Fibroblast of lung (primary cell): ENCODE measurements around the gene NDUFAF7. TPM values are rescaled to one million over a fixed set of nuclear protein-coding genes. Genes with fewer than 3 reads are reported as not detected.
"Not testable (repeated sequence)": the region's sequence is repeated elsewhere in the genome, so short reads cannot be mapped to it uniquely, and the experiment has no call there.

ENCODE experiments used
- DNase-seq, 2 donors: peaks; one replicate each; pipeline versions ENCODE4 v3.0.0 to v3.0.0-alpha.2; 2010; ENCODE audit warnings: low read depth in 2 of 2
- H2AFZ ChIP-seq: 2 replicates; pipeline ENCODE4 v1.5.1; 2012; ENCODE audit warnings: low read length, control low read depth, inconsistent platforms
- H3K27ac ChIP-seq: 2 replicates; pipeline ENCODE4 v1.5.1; 2011; ENCODE audit warnings: low read length, control low read depth; ENCODE audit not compliant: insufficient read depth
- H3K27me3 ChIP-seq: 2 replicates; pipeline ENCODE4 v1.5.1; 2011; ENCODE audit warnings: mild to moderate bottlenecking, low read length; ENCODE audit not compliant: control insufficient read depth, insufficient read depth
- H3K36me3 ChIP-seq: 2 replicates; pipeline ENCODE4 v1.5.1; 2011; ENCODE audit warnings: low read length; ENCODE audit not compliant: control insufficient read depth, insufficient read depth
- H3K4me1 ChIP-seq: 2 replicates; pipeline ENCODE4 v1.5.1; 2011; ENCODE audit warnings: low read length; ENCODE audit not compliant: control insufficient read depth, insufficient read depth; ENCODE audit errors: extremely low read depth
- H3K4me2 ChIP-seq: 2 replicates; pipeline ENCODE4 v1.5.1; 2011; ENCODE audit warnings: low read length, control low read depth; ENCODE audit not compliant: insufficient read depth; ENCODE audit errors: extremely low read depth
- H3K4me3 ChIP-seq, 4 experiments: fragments of 200-600 bp in 1 of 4; sonication (generic) in 1 of 4; replicated peaks in 1 of 4; 2 replicates each; pipeline ENCODE4 v1.5.1; 2011 to 2016; ENCODE audit warnings: low read length in 4 of 4, low read depth in 3 of 4, mild to moderate bottlenecking in 3 of 4, control low read depth in 2 of 4, inconsistent platforms in 1 of 4, mixed read lengths in 1 of 4; ENCODE audit not compliant: insufficient read depth in 1 of 4; ENCODE audit errors: control extremely low read depth in 1 of 4
- H3K79me2 ChIP-seq: 2 replicates; pipeline ENCODE4 v1.5.1; 2012; ENCODE audit warnings: mild to moderate bottlenecking, low read length, inconsistent platforms; ENCODE audit not compliant: control insufficient read depth, insufficient read depth
- H3K9ac ChIP-seq: 2 replicates; pipeline ENCODE4 v1.5.1; 2011; ENCODE audit warnings: mild to moderate bottlenecking, low read length, control low read depth; ENCODE audit not compliant: insufficient read depth
- H3K9me3 ChIP-seq: 2 replicates; pipeline ENCODE4 v1.5.1; 2012; ENCODE audit warnings: low read depth, low read length; ENCODE audit not compliant: control insufficient read depth, insufficient read depth
- H4K20me1 ChIP-seq: 2 replicates; pipeline ENCODE4 v1.5.1; 2011; ENCODE audit warnings: low read length; ENCODE audit not compliant: control insufficient read depth, insufficient read depth; ENCODE audit errors: extremely low read depth
- EZH2 ChIP-seq: IDR thresholded peaks from 2 replicates; pipeline ENCODE4 v1.5.1; 2012; ENCODE audit warnings: low read length, control low read depth, mild to moderate bottlenecking; ENCODE audit errors: missing control alignments
- polyA plus RNA-seq, 2 donors: library from polyadenylated mRNA; depleted of rRNA in 1 of 2; stranded (reverse) in 1 of 2; unstranded in 1 of 2; fragments of >200 nt; gene quantifications; 2 replicates each; pipeline ENCODE4 v1.2.1, GENCODE V29; 2011 to 2012; ENCODE audit warnings: missing spikeins in 1 of 2
- total RNA-seq: library from RNA; depleted of rRNA; stranded (reverse); fragments of >200 nt; gene quantifications from 2 replicates; pipeline ENCODE4 v1.2.1, GENCODE V29; 2014
- TF ChIP-seq, protein P1 (sequence below), 2 donors: IDR thresholded peaks in 1 of 2; conservative IDR thresholded peaks in 1 of 2; 1 replicate in 1 of 2; 2 replicates in 1 of 2; pipeline ENCODE4 v1.5.1; 2011 to 2012; ENCODE audit warnings: low read length in 2 of 2, control low read depth in 1 of 2, inconsistent platforms in 1 of 2, low read depth in 1 of 2, mild to moderate bottlenecking in 1 of 2

The NDUFAF7 gene
- total and polyA plus RNA-seq, 2 donors (not counting 1 experiment from before 2014, with no cell fraction given) = 16.8 to 18.7 TPM

DNA sequence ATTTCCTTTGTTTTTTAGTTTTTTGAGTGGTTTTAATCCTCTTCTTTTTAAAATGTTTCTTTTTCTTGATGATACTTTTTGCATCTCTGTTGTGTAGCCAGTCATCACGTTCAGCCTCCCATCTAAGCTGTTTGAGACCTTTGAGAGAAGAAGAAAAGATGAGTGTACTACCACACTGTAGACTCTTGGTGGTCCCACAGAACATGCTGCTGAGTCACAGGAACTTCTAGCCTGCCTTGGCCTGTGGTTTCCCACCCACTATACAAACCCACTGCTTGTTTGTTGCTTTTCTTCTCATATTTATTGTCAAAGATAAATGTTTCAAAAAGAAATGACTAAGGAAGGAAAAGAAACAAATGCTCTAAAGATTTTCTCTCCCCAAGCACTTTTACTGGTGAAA lies 29.7 kb upstream of the NDUFAF7 start:
- no peak overlapping the region for H3K27ac ChIP-seq
- TF ChIP-seq, protein P1, sequence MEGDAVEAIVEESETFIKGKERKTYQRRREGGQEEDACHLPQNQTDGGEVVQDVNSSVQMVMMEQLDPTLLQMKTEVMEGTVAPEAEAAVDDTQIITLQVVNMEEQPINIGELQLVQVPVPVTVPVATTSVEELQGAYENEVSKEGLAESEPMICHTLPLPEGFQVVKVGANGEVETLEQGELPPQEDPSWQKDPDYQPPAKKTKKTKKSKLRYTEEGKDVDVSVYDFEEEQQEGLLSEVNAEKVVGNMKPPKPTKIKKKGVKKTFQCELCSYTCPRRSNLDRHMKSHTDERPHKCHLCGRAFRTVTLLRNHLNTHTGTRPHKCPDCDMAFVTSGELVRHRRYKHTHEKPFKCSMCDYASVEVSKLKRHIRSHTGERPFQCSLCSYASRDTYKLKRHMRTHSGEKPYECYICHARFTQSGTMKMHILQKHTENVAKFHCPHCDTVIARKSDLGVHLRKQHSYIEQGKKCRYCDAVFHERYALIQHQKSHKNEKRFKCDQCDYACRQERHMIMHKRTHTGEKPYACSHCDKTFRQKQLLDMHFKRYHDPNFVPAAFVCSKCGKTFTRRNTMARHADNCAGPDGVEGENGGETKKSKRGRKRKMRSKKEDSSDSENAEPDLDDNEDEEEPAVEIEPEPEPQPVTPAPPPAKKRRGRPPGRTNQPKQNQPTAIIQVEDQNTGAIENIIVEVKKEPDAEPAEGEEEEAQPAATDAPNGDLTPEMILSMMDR (conservative IDR thresholded peaks at IDR 0.05 in 1 of 2, IDR thresholded peaks at IDR 0.05 in 1 of 2; ENCODE audit: low read depth in 1 of 2, low read length in 2 of 2) = no peak
- no peak for TF ChIP-seq EZH2
- H3K9me3 ChIP-seq = no peaks in the 10 kb centered on the region
- peaks cover 40% of the 10 kb centered on the region for H3K79me2 ChIP-seq
- DNase-seq = peak in 1 of 2 donors; percentile 70
- no peak overlapping the region for H3K4me3 ChIP-seq
- H3K9ac ChIP-seq = no peak overlapping the region
- H3K4me2 ChIP-seq = no peak overlapping the region
- H3K27me3 ChIP-seq = no peaks in the 10 kb centered on the region
- H3K4me1 ChIP-seq = no peaks in the 10 kb centered on the region
- no peak overlapping the region for H2AFZ ChIP-seq
- peaks cover 5% of the 10 kb centered on the region for H3K36me3 ChIP-seq
- no peaks in the 10 kb centered on the region for H4K20me1 ChIP-seq

DNA sequence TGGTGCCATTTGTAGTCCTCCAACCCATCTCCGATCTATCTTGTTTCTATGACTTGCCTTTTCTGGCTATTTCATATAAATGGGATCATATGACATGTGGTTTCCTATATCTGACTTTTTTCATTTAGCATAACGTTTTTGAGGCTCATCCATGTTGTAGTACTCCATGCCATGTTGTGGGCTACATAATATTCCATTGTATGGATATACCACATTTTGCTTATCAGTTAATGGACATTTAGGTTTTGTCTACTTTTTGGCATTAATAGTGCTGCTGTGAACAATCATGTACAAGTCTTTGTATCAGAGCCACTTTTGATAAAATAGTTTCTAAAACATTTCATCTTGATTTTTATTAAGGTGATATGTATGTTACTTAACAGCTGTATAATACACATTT lies 27.8 kb upstream of the NDUFAF7 start:
- Histone ChIP-seq H3K4me1 (no peaks in the 10 kb centered on the region), H3K9ac (no peak overlapping the region), H3K9me3 (no peaks in the 10 kb centered on the region), H2AFZ (no peak overlapping the region), H3K4me2 (no peak overlapping the region), H3K27me3 (no peaks in the 10 kb centered on the region), H4K20me1 (no peaks in the 10 kb centered on the region), H3K4me3 (no peak overlapping the region), H3K27ac (no peak overlapping the region), H3K36me3 (peaks cover 5% of the 10 kb centered on the region), H3K79me2 (peaks cover 24% of the 10 kb centered on the region)
- TF ChIP-seq EZH2 = no peak
- TF ChIP-seq, protein P1 (conservative IDR thresholded peaks at IDR 0.05 in 1 of 2, IDR thresholded peaks at IDR 0.05 in 1 of 2; ENCODE audit: low read depth in 1 of 2, low read length in 2 of 2) = no peak
- no peak for DNase-seq

DNA sequence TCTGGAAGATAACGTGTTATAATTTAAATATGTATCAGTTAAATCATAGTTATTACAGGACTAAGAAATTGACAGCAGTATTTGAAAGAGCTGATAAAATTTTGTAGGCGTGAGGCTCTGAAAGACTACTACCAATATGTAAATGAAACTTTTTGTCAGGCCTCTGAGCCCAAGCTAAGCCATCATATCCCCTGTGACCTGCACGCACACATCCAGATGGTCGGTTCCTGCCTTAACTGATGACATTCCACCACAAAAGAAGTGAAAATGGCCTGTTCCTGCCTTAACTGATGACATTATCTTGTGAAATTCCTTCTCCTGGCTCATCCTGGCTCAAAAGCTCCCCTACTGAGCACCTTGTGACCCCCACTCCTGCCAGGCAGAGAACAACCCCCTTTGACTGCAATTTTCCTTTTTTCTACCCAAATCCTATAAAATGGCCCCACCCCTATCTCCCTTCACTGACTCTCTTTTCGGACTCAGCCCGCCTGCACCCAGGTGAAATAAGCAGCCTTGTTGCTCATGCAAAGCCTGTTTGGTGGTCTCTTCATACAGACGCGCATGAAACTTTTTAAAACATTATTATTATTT lies 26.3 kb upstream of the NDUFAF7 start:
- H3K4me3 ChIP-seq, H3K9ac ChIP-seq, H3K4me1 ChIP-seq, H3K27me3 ChIP-seq, H3K9me3 ChIP-seq, H2AFZ ChIP-seq, H4K20me1 ChIP-seq, DNase-seq, H3K27ac ChIP-seq, H3K36me3 ChIP-seq, H3K4me2 ChIP-seq: not testable (repeated sequence)
- peaks cover 13% of the 10 kb centered on the region for H3K79me2 ChIP-seq
